OCI-M1 (cell line): ENCODE results near the gene R3HDM2.

Experiments used
- DNase-seq: peaks from one replicate; lab custom pipeline; 2025; lab: John Stamatoyannopoulos, UW

The R3HDM2 gene

GRCh38 chr12:57430931-57431566 lies at the start of gene R3HDM2:
R3HDM2 (minus strand) TSS chr12:57431043; CDS start chr12:57310428, 120,615 bp downstream.
- peak; percentile 97 for DNase-seq

- DNase-seq = no peak
Observed at GRCh38 chr12:57479376-57480115, 48.7 kb upstream of the R3HDM2 start, which contains the start of gene ARHGAP9. ARHGAP9 (minus strand) TSS chr12:57479866; CDS start chr12:57479406, 460 bp downstream.

DNA sequence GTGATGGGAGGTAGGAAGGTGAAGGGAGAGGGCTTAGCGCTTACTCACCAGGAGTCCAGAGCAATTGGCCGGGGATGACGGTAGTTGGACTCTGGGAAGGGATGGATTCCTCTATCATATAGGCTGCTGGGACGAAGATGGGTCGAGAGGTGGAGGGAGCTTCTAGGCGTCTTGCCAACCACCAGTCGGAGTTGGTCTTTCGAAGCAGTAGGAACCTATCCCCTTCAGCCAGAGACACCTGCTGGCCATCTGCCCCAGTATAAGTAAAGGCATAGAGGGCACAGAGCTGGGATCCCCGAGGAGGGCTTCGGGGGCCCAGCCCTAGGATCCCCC lies 48.2 kb upstream of the R3HDM2 start:
- no peak for DNase-seq

- DNase-seq = peak; percentile 66
Observed at GRCh38 chr12:57477710-57478681, 47.2 kb upstream of the R3HDM2 start.

DNA sequence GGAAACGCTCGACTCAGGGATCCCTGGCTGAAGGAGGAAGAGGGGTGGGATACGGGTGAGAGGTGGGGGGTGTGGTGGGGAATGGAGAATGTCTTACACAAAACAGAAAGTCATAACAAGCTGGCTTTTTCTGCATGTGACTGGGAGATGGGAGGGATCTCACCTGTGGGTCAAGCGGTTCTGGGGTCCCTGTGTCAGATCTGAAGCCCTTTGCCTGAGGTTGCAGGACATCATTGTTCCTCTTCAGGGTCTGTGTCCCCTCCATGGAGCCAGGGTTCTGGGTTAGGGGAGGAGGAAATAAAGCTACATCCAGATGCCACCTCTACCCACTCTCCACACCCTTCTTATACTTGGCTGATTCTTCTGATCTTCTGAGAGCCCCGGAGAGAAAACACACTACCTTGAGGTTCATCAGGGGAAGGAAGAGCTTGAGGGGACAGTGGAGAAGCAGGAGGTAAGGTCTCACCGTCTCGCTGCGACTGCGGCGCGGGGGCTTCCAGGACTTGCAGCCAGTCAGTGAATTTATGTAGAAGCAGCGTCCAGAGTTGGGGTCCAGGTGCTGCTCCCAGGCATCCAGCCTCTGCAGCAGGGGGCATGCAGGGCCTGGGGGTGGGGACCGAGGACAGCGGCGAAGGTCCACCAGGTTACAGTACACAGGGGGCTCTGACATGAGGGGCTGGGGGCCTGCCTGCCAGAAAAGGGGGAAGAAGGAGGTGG lies 46.3 kb upstream of the R3HDM2 start:
- no peak for DNase-seq

DNA sequence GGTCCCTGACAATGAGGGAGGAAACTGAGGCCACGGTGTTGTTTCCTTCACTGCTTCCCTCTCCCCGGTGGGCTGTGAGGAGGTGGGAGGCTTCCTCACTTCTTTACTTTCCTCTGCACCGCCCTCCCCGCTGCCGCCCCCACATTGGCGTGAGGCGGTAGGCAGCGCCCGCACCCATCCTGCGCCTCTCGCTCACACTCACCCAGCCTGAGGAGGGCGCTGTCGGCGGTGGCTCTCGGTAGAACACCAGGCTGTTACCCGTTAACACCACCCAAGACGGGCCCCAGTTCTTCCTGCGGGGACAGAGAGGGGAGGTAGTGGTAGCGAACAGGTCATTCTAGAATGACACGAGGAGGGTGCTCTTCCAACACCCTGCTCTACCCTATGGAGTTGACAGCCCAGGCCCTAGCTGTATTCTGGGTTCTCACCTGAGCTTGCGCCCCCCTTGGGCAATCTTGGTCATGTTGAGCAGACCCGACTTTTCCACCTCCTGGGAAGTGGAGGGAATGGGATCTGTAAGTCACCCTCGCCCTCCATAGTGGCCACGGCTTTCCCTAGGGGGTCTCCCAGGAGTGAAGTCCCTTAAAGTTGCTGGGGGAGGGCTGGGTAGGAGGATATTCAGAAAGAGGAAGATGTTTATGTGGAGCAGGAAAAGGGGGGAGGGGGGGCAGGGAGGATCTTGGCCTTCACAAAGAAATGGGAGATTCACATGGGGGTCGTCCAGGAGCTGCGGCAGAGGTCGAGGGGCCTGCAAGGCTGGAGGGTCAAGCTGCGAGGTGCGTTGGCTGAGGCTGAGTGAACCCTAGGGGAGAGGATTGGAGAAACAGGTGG lies 45.5 kb upstream of the R3HDM2 start:
- DNase-seq = no peak

- no peak for DNase-seq
Observed at GRCh38 chr12:57475271-57476161, 44.7 kb upstream of the R3HDM2 start.

GRCh38 chr12:57474862-57475261 lies 44.0 kb upstream of the R3HDM2 start:
- no peak for DNase-seq

- no peak for DNase-seq
Observed at GRCh38 chr12:57474430-57474829, 43.6 kb upstream of the R3HDM2 start.

GRCh38 chr12:57473886-57474285 lies 43.0 kb upstream of the R3HDM2 start:
- DNase-seq = no peak

GRCh38 chr12:57473392-57473791 lies 42.5 kb upstream of the R3HDM2 start:
- DNase-seq = no peak

GRCh38 chr12:57472391-57472790 lies 41.5 kb upstream of the R3HDM2 start:
- no peak for DNase-seq

GRCh38 chr12:57471661-57472060 lies 40.8 kb upstream of the R3HDM2 start:
- no peak for DNase-seq

GRCh38 chr12:57470970-57471656 lies 40.3 kb upstream of the R3HDM2 start:
- no peak for DNase-seq

DNA sequence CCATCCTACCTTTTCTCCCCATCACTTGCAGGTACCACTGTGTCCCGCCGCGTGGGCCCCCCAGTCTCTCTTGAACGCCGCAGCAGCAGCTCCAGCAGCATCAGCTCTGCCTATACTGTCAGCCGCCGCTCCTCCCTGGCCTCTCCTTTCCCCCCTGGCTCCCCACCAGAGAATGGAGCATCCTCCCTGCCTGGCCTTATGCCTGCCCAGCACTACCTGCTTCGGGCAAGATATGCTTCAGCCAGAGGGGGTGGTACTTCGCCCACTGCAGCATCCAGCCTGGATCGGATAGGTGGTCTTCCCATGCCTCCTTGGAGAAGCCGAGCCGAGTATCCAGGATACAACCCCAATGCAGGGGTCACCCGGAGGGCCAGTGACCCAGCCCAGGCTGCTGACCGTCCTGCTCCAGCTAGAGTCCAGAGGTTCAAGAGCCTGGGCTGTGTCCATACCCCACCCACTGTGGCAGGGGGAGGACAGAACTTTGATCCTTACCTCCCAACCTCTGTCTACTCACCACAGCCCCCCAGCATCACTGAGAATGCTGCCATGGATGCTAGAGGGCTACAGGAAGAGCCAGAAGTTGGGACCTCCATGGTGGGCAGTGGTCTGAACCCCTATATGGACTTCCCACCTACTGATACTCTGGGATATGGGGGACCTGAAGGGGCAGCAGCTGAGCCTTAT lies 39.6 kb upstream of the R3HDM2 start:
- DNase-seq = no peak

DNA sequence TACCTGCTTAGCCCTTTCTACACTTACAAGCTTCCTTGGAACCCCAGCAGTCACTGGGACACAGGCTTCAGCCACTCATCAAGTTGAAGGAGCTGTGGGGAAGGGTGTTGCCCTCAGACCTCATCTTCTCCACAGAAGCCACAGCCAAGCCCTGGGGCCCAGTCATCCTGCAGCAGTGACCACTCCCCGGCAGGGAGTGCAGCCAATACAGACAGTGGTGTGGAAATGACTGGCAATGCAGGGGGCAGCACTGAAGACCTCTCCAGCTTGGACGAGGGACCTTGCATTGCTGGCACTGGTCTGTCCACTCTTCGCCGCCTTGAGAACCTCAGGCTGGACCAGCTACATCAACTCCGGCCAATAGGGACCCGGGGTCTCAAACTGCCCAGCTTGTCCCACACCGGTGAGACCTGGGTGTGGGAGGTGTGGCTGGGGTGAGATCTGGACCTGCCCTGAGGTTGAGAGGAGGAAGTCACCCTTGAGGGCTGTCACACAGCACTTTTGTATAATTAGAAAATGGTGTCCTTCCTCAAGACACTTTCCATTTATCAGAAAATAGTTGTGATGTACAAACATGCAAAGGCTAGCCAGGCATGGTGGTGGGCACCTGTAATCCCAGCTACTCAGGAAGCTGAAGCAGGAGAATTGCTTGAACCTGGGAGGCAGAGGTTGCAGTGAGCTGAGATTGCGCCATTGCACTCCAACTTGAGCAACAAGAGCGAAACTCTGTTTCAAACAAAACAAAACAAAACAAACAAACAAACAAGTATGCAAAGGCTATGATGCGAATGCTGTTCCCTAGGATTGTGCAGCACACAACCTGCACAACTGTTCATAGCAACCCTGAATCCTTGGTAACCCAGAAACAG lies 38.7 kb upstream of the R3HDM2 start:
- DNase-seq = peak; percentile 55

- no peak for DNase-seq
Observed at GRCh38 chr12:57467915-57468314, 37.1 kb upstream of the R3HDM2 start.
